HG03175 (cell line): ENCODE data around the gene CGNL1.

Experiments used
- ATAC-seq: cut with Tn5 transposase; IDR thresholded peaks from one replicate; pipeline ENCODE4 v1.9.1; 2021; ENCODE audit warnings: mild to moderate bottlenecking, moderate library complexity; ENCODE audit not compliant: unreplicated experiment

CGNL1 gene

DNA sequence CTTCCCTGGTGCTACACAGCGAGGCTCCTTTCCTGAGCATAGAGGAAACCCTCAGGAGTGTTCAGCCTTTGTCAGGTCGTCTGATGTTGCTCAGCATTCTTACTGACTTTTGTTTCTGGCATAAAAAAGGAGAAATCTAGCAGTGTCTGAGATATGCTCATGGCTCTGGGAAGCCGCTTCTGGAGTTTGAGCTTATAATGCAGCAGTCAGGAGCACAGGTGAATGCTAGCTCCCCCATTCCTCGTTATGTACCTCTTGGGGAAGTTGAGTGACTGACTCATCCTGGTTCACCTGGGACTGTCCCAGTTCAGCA, 166.2 kb downstream of the CGNL1 start:
- no peak for ATAC-seq

GRCh38 chr15:57544848-57545480, 168.7 kb downstream of the CGNL1 start:
- no peak for ATAC-seq

DNA sequence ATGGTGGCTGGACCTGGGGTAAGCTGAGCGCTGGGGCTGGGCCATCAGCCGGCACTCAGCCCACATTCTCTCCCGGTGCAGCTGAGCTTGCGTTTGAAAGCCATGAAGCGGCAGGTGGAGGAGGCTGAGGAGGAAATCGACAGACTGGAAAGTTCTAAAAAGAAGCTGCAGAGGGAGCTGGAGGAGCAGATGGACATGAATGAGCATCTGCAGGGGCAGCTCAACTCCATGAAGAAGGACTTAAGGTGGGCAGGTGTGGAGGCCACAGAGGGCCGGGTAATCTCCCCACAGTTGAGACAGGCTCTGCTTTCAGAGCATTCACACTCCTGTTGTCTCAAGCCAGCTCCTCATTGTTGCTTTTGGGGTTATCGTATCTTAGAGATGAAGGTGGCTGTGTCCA, 169.7 kb downstream of the CGNL1 start:
- no peak for ATAC-seq

DNA sequence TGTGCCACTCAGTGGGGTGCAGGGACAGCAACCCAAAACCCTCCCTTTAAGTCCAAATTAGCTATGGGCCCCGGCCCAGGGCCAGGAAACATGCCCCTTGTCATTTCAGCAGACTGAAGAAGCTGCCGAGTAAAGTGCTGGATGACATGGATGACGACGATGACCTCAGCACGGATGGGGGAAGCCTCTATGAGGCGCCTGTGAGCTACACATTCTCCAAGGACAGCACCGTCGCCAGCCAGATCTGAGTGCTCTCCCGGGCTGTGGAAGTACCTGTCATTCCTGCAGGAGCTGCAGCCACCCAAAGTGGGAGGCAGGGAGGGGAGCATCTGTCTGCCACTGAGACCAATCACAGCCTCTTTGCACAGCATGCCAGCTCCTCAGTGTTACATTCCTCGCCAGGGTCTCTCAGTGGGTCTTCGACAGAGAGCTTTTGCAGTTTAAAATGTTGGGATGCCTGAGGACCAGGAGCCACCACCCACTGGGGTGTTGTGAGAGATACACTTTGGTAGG, 171.0 kb downstream of the CGNL1 start:
- no peak for ATAC-seq

DNA sequence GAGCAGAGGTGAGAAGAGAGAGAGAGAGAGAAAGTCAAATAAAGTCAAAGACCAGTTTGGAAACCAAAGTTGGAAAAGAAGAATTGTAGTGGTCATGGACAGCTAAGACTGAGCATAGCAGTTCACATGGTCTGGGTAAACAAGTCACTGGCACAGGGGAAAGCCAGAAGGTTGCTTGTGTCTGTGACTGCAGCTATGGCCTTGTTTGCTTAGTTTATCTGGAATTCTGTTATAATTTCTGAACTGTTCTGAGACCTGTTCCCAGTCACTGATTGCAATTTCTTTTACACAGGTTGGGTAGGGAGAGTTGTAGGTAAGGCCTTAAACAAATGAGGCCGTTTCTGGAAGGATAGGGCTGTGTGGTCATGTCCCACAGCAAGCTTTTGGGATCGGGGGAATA, 172.0 kb downstream of the CGNL1 start:
- ATAC-seq, result no peak

- no peak for ATAC-seq
These were observed 172.5 kb downstream of the CGNL1 start for GRCh38 chr15:57548835-57549234.

GRCh38 chr15:57549935-57550334, 173.6 kb downstream of the CGNL1 start:
- no peak for ATAC-seq

GRCh38 chr15:57550640-57551039, 174.3 kb downstream of the CGNL1 start:
- no peak for ATAC-seq

DNA sequence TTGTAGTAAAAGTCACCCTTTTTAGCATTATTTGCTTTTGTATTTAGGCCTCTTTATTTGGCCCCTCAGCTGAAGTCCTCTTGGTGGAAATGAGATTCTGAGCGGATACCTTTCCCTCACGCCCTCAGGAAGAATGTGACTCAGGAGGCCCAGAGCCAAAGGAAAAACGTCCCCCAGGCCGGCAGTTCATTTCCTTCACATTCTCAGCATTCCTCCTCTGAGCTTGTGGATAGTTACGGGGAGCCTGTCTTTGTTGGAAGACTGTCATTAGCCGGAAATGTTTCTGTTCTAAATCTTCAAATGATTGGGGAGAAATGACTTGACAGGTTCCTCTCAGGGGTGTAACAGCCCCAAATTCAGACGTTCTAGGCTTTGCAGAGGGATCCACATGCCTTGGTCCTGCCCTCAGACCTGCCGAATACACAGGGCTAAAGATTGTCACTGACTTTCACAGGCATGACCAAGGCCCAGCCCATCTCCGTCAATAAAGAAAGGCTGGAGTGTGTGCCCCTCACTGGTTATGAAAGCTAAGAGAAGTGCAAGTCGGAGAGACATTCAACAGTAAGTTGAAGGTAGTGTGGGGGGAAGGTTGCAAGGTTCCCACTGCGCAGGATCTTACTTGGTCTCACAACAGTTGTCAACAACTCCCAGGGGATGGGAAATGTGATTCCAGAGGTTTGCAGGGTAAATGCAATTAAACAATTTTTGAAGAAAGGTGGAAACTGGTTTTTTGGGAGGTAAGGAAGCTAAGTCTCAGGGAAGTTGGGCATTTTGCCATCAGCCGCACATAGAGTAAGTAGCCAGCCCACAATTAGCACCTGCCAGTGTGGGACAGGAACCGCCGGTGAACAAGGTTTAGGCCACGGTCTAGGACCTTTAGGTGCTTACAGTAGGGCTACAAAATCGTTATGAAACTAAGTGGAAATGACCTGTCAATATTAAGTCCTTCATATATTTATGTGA, 175.7 kb downstream of the CGNL1 start:
- no peak for ATAC-seq

DNA sequence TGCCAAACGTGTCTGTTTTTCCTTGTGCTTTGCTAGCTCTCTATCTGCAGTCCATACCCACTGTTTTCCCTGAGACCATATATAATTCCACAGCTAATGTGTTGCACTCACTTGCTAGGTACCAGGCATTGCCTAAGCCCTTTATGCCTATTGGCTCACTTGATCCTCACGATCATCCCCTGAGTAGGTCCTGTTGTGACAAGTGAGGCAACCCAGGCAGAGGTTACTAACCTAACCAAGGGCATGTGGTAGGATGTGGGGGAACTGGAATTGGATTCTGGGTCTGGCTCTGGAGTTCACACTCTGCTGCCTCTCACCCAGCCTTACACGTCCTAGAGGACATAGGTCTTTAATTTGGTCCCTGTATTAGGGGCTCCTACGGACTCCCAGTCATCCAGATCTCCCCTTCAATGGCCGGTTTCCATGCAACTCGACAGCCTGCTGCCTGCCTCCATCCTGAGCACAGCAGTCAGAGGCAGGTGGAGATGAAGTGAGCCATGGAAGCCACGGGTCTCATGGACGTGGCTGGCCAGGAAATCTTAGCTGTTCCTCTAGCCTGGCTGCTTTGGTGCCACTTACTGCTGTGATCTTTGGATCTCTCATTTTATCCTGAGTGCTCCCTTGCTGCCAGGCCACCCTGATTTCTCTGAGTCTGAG, 176.5 kb downstream of the CGNL1 start:
- ATAC-seq, result no peak

GRCh38 chr15:57553526-57553925, 177.2 kb downstream of the CGNL1 start:
- ATAC-seq, result no peak

DNA sequence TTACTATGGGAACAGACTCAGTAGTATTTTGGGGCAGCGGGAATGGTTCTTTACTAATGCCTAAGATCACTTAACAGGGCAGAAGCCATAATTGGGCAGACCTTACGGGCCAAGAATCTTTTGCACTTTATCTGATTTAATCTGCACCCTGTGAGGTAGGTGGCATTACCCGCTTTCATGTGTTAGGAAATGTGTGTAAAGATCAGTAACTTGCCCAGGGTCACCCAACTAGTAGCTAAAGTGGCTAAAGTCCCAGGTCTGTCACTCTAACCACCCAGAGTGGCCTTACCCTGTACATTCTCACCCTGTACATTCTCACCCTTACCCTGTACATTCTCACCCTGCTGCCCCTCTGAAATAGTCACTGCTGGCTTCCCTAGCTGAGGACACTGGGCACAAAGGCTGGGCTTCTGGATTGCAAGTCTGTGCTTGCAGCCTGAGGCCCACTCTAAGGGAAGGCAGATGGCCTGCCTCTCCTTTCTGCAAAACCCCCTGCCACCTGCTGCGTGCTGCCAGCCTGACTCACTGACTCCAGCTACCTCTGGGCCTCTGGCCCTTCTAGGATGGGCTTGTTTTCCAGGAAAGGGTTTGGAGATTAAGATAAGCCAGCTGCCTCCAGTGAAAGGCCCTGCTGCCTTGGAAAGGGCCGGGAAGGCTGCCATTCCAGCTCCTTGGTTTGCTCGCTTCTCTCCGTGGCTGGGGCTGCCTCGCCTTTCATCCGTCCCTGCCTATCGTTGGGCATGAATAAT, 177.9 kb downstream of the CGNL1 start:
- no peak for ATAC-seq

- ATAC-seq, result no peak
These were observed 178.5 kb downstream of the CGNL1 start for GRCh38 chr15:57554812-57555179.

GRCh38 chr15:57555270-57555669, 179.0 kb downstream of the CGNL1 start:
- ATAC-seq, result no peak

DNA sequence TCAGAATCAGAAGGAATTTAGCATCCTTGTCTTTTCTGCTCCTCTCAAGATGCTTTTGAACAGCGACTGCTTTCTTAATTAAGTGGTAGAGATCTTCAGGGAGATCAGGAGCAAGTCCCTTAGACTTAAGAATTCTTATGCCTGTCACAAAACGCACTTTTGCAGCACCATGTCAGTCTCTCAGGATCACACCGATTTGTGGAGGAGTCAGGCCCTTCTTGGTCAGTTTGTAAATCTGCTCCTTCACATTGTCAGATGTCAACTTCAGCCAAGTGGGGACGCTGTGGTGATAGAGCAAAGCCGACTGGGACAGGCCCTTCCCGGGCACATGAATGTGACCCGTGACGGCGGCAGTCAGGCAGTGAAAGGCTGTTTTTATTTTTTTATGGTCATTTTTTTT, 179.7 kb downstream of the CGNL1 start:
- no peak for ATAC-seq

DNA sequence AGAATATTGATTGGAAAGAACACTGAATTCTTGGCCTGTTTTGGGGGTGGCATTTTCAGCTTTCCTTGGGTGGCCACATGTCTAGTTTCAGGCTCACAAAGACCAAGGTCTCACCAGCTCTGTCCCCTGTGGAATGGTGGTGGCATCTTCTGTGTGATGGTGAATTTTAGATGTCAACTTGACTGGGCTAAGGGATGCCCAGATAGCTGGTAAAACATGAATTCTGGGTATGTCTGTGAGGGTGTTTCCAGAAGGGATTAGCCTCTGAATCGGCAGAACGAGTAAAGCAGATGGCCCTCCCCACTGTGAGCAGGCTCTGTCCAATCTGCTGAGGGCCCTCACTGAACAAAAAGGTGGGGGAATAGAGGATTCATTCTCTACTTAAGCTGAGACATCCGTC, 181.0 kb downstream of the CGNL1 start:
- ATAC-seq, result no peak

GRCh38 chr15:57557810-57558209, 181.5 kb downstream of the CGNL1 start:
- no peak for ATAC-seq

DNA sequence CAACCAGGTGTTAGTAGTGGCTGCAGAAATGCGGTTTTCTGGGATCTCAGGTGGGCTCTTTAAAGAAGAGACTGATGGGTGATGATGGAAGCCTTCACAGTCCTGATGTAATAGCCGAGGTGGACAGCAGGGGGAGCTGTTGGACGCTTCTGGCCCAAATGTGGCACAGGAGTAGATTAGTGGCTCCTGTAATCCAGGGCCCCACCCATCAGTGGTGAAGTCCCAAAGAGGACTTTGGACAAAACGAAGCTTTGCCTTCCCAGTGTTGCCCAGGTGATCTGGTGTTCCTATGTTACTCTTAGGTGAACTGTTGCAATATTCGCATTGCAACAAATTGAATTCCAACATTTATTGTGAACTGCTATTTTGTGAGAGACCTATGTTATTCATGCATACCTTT, 183.6 kb downstream of the CGNL1 start:
- no peak for ATAC-seq

DNA sequence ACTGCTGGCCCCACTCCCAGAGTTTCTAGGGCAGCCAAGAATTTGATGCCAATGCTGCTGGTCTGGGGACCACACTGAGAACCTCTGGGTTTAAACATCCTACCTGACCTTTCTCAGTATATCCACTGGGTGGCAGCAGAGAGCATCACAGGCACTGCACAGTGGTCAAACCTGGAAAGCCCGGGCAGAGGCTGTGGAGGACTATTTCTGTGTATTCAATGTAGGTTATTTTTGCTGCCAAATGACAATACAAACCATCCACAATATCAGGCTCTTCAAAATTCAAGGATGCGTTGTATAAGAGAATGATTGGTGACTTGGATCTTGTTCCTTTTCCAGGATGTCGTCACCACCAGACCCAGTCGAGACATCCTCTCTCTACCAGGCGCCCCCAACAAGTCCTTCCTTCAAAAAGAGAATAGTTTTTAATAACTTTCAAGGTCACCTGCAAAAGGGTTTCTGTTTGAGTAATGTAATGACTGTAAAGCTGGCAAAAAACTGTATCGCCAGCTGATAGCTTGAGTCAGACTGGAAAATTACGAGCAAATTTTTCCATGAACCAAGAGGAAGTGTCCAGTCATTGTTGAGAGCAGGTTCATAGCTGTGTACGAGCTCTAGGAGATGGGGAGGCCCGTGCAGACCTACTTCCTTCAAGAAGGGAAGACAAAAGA, 184.9 kb downstream of the CGNL1 start:
- ATAC-seq, result peak; percentile 74

DNA sequence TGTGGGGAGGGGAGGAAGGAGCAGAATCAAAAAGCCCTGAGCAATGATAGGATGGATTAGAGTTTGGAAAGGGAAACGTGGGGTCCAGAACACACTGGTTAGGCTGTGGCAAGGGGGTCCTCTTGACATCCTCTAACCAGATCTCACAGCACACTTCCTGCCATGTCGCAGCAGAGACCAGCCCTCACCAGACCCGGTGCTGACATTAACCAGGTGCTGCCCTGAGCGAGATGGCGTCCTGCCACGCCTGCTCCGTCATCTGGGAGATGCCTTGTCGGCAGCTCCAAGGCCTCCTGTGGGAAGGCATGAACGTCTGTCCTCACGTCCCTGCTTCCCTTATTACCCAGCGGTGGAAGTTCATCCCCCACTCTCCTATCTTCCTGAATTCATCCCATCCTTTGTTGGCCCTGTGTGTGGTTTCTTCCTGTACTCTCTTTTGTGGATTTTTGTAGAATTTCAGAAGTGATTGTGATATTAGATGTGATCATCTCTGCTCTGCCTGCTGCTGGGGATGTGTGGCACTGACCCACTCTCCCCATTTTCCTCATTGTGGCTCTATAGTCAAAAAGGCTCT, 186.0 kb downstream of the CGNL1 start:
- ATAC-seq, result no peak
